ENCODE data around the gene GRN.
A peak's percentile ranks its signal among the peaks of the same experiment; 100 is the strongest.

Gene GRN

GRCh38 chr17:44344939-44345453 lies at the start of gene GRN:
Gene GRN, plus strand, starts transcription at chr17:44345302. Its CDS starts 3,863 bp downstream, at chr17:44349165.
- peak; percentile 99 for DNase-seq (ENCODE audit: low read depth, low spot score)

- no peak for DNase-seq (ENCODE audit: low read depth, low spot score)
Observed at GRCh38 chr17:44297975-44298374, 47.1 kb upstream of the GRN start.

GRCh38 chr17:44304651-44305050 lies 40.5 kb upstream of the GRN start:
- no peak for DNase-seq (ENCODE audit: low read depth, low spot score)

- DNase-seq (ENCODE audit: low read depth, low spot score): peak; percentile 56
Observed at GRCh38 chr17:44307387-44308186, 37.5 kb upstream of the GRN start.

- DNase-seq (ENCODE audit: low read depth, low spot score): peak; percentile 95
Observed at GRCh38 chr17:44308320-44308818, 36.7 kb upstream of the GRN start, which contains the start of gene RUNDC3A. Gene RUNDC3A, plus strand, starts transcription at chr17:44308601. Its CDS starts 232 bp downstream, at chr17:44308833.

- no peak for DNase-seq (ENCODE audit: low read depth, low spot score)
Observed at GRCh38 chr17:44308865-44309264, 36.2 kb upstream of the GRN start.

GRCh38 chr17:44309472-44309871 lies 35.6 kb upstream of the GRN start:
- DNase-seq (ENCODE audit: low read depth, low spot score): no peak

- no peak for DNase-seq (ENCODE audit: low read depth, low spot score)
Observed at GRCh38 chr17:44310188-44310587, 34.9 kb upstream of the GRN start.

- no peak for DNase-seq (ENCODE audit: low read depth, low spot score)
Observed at GRCh38 chr17:44310609-44311376, 34.3 kb upstream of the GRN start.

GRCh38 chr17:44311562-44312181 lies 33.4 kb upstream of the GRN start:
- no peak for DNase-seq (ENCODE audit: low read depth, low spot score)

- no peak for DNase-seq (ENCODE audit: low read depth, low spot score)
Observed at GRCh38 chr17:44312396-44313104, 32.6 kb upstream of the GRN start.

- no peak for DNase-seq (ENCODE audit: low read depth, low spot score)
Observed at GRCh38 chr17:44314031-44314430, 31.1 kb upstream of the GRN start.

GRCh38 chr17:44314524-44314868 lies 30.6 kb upstream of the GRN start:
- no peak for DNase-seq (ENCODE audit: low read depth, low spot score)

- peak; percentile 65 for DNase-seq (ENCODE audit: low read depth, low spot score)
Observed at GRCh38 chr17:44314869-44315661, 30.0 kb upstream of the GRN start.

GRCh38 chr17:44315760-44316731 lies 29.1 kb upstream of the GRN start:
- no peak for DNase-seq (ENCODE audit: low read depth, low spot score)

GRCh38 chr17:44317545-44317944 lies 27.6 kb upstream of the GRN start:
- no peak for DNase-seq (ENCODE audit: low read depth, low spot score)

GRCh38 chr17:44318077-44318892 lies 26.8 kb upstream of the GRN start:
- no peak for DNase-seq (ENCODE audit: low read depth, low spot score)

GRCh38 chr17:44320066-44320465 lies 25.0 kb upstream of the GRN start:
- no peak for DNase-seq (ENCODE audit: low read depth, low spot score)
